ENCODE results near the gene JSRP1.

The JSRP1 gene

GRCh38 chr19:2268861-2269243, 12.6 kb upstream of the JSRP1 start:
- no CpG with 5 or more reads among the region's 19 CpGs for WGBS (ENCODE audit: extremely low coverage, insufficient coverage, low lambda C conversion rate)
- DNase-seq = no peak

DNA sequence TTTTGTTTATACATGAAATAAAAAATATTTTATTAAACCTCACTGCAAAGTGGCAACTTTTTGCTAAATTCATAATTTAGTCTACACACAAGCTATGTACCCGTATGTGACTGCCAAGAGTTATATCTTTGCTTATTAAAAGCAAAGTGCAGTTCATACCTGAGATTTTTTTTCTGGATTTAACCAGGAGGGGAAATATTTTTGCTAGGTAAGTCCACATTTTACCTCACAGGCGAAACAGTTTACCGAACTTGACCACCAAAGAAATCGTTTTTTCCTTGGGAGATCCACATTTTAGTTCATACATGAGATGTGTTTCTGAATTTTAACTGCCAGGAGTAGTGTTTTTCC, 12.2 kb upstream of the JSRP1 start:
- no peak overlapping the region for H3K18ac ChIP-seq (ENCODE audit: low read length)
- no peak overlapping the region for H3K4me3 ChIP-seq (ENCODE audit: low read length)
- H2BK120ac ChIP-seq (ENCODE audit: low read depth, low read length) = no peak overlapping the region
- no peak overlapping the region for H3K4me2 ChIP-seq (ENCODE audit: low read length)
- H3K79me1 ChIP-seq (ENCODE audit: low read length) = peaks cover 2% of the 10 kb centered on the region
- H3K9ac ChIP-seq (ENCODE audit: low read length) = no peak overlapping the region
- no peak overlapping the region for H3K4ac ChIP-seq (ENCODE audit: low read depth, low read length)
- WGBS (ENCODE audit: extremely low coverage, insufficient coverage, low lambda C conversion rate) = no CpG with 5 or more reads among the region's 4 CpGs
- H3K23ac ChIP-seq (ENCODE audit: low read length) = no peak overlapping the region
- no peak overlapping the region for H3K56ac ChIP-seq (ENCODE audit: low read length)
- H2BK5ac ChIP-seq (ENCODE audit: low read length) = no peak overlapping the region
- no peaks in the 10 kb centered on the region for H3K4me1 ChIP-seq (ENCODE audit: control insufficient read depth, low read depth, low read length)
- H3K27me3 ChIP-seq (ENCODE audit: insufficient read depth, low read length, poor library complexity) = no peaks in the 10 kb centered on the region
- no peak overlapping the region for H2BK15ac ChIP-seq (replicated peaks; ENCODE audit: low read depth)
- no peak overlapping the region for H4K8ac ChIP-seq (ENCODE audit: low read depth, low read length)
- no peak overlapping the region for H2AK5ac ChIP-seq (ENCODE audit: low read length)
- no peak for DNase-seq
- peaks cover 5% of the 10 kb centered on the region for H3K36me3 ChIP-seq (ENCODE audit: control insufficient read depth, insufficient read depth, low read length)
- no peak overlapping the region for H3K27ac ChIP-seq (ENCODE audit: low read depth, low read length)
- H3K79me2 ChIP-seq (ENCODE audit: control insufficient read depth, insufficient read depth, low read length) = peaks cover 32% of the 10 kb centered on the region
- no peak overlapping the region for H4K5ac ChIP-seq (ENCODE audit: low read length)

More at GRCh38 chr19:2268861-2269243, 12.6 kb upstream of the JSRP1 start:
- no peak overlapping the region for H4K8ac ChIP-seq (ENCODE audit: low read depth, low read length)
- no peak overlapping the region for H2BK5ac ChIP-seq (ENCODE audit: low read length)
- H3K79me1 ChIP-seq (ENCODE audit: low read length) = peaks cover 2% of the 10 kb centered on the region
- H3K4me3 ChIP-seq (ENCODE audit: low read length) = peak overlapping the region; percentile 79
- peak overlapping the region; percentile 91 for H3K56ac ChIP-seq (ENCODE audit: low read length)
- no peak overlapping the region for H2BK120ac ChIP-seq (ENCODE audit: low read depth, low read length)
- peaks cover 5% of the 10 kb centered on the region for H3K36me3 ChIP-seq (ENCODE audit: control insufficient read depth, insufficient read depth, low read length)
- H3K4me1 ChIP-seq (ENCODE audit: control insufficient read depth, low read depth, low read length) = no peaks in the 10 kb centered on the region
- no peaks in the 10 kb centered on the region for H3K27me3 ChIP-seq (ENCODE audit: insufficient read depth, low read length, poor library complexity)
- H3K4me2 ChIP-seq (ENCODE audit: low read length) = peak overlapping the region; percentile 56
- H3K18ac ChIP-seq (ENCODE audit: low read length) = no peak overlapping the region
- H3K27ac ChIP-seq (ENCODE audit: low read depth, low read length) = no peak overlapping the region
- no peak overlapping the region for H3K23ac ChIP-seq (ENCODE audit: low read length)
- H3K4ac ChIP-seq (ENCODE audit: low read depth, low read length) = no peak overlapping the region
- H4K5ac ChIP-seq (ENCODE audit: low read length) = no peak overlapping the region
- H2AK5ac ChIP-seq (ENCODE audit: low read length) = no peak overlapping the region
- H3K79me2 ChIP-seq (ENCODE audit: control insufficient read depth, insufficient read depth, low read length) = peaks cover 32% of the 10 kb centered on the region
- no peak overlapping the region for H2BK15ac ChIP-seq (replicated peaks; ENCODE audit: low read depth)
- peak overlapping the region; percentile 89 for H3K9ac ChIP-seq (ENCODE audit: low read length)

DNA sequence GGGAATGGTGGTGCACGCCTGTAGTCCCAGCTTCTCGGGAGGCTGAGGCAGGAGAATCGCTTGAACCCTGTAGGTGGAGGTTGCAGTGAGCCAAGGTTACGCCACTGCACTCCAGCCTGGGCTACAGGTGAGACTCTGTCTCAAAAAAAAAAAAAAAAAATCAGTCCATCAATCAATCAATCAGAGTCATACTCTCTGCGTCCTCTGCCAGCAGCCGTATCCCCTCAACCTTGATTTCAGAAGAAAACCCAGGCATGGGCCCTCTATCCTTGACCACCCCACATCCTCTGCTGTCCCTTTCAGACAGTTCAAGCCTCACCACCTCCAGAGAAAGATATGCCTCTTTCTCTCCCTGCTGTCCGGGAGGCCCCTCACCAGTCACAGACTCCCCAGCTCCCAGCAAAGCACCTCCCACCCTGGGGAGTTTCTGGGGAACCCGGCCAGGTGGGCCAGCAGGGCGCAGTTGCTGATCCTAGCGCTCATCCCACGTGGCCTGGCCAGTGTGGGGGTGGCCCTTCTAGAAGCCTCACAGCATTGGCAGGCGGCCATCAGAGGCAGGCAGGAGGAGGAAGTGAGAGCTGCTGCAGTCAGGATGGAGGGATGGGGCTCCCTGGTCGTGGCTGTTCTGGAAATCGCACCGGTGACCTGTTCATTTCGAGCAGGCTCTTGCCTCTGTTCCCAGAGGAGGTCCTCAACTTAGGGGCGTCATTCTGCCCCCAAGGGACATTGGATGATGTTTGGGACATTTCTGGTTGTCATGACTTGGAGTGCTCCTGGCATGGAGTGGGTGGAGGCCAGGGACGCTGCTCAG, 10.2 kb upstream of the JSRP1 start:
- no peak for DNase-seq
- no CpG with 5 or more reads among the region's 18 CpGs for WGBS (ENCODE audit: extremely low coverage, insufficient coverage, low lambda C conversion rate)

DNA sequence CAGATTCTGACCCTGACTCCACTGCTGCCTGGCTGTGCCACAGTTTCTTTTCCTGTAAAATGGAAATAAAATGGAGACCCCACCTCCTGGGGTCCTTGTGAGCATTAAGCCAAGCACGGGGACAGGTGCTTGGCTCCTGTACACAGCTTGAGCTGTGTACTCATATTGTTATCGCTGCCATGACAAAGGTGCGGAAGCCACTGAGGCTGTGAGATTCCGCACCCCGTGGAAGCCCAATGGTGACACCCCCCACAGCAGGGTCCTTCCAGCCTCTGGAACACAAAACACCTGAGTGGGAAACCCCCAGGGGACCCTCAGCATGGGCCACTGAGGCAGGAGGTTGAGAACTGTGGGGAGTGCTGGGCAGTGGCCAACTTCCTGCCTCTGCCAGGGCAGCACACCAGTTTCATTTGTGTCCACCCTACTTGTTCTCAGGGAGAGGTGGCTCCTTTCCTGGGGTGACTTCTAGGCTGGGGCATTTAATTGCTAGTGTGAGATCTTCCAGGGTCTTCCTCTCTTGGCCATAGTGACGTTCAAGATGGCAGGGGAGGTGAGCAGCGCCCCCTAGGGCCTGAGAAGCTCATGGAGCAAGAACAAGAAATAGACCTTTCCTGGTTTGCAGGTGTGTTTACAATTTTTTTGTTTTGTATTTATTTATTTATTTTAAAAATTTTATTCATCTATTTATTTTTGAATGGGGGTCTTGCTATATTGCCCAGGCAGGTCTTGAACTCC, 5.4 kb upstream of the JSRP1 start:
- H3K4me2 ChIP-seq (ENCODE audit: low read length) = no peak overlapping the region
- no peaks in the 10 kb centered on the region for H3K36me3 ChIP-seq (ENCODE audit: control insufficient read depth, insufficient read depth, low read length)
- no peak overlapping the region for H3K56ac ChIP-seq (ENCODE audit: low read length)
- no peak overlapping the region for H3K4ac ChIP-seq (ENCODE audit: low read depth, low read length)
- no peak overlapping the region for H3K4me3 ChIP-seq (ENCODE audit: low read length)
- H3K27me3 ChIP-seq (ENCODE audit: insufficient read depth, low read length, poor library complexity) = no peaks in the 10 kb centered on the region
- DNase-seq = peak; percentile 51
- H4K8ac ChIP-seq (ENCODE audit: low read depth, low read length) = no peak overlapping the region
- no peak overlapping the region for H3K27ac ChIP-seq (ENCODE audit: low read depth, low read length)
- H3K79me1 ChIP-seq (ENCODE audit: low read length) = no peaks in the 10 kb centered on the region
- no CpG with 5 or more reads among the region's 7 CpGs for WGBS (ENCODE audit: extremely low coverage, insufficient coverage, low lambda C conversion rate)
- H3K18ac ChIP-seq (ENCODE audit: low read length) = no peak overlapping the region
- no peaks in the 10 kb centered on the region for H3K4me1 ChIP-seq (ENCODE audit: control insufficient read depth, low read depth, low read length)
- H4K5ac ChIP-seq (ENCODE audit: low read length) = no peak overlapping the region
- H3K23ac ChIP-seq (ENCODE audit: low read length) = no peak overlapping the region
- no peak overlapping the region for H3K9ac ChIP-seq (ENCODE audit: low read length)
- no peak overlapping the region for H2AK5ac ChIP-seq (ENCODE audit: low read length)
- no peak overlapping the region for H2BK15ac ChIP-seq (replicated peaks; ENCODE audit: low read depth)
- H3K79me2 ChIP-seq (ENCODE audit: control insufficient read depth, insufficient read depth, low read length) = no peaks in the 10 kb centered on the region
- no peak overlapping the region for H2BK5ac ChIP-seq (ENCODE audit: low read length)
- no peak overlapping the region for H2BK120ac ChIP-seq (ENCODE audit: low read depth, low read length)

More for the DNA sequence above, 10.2 kb upstream of the JSRP1 start:
- Histone ChIP-seq H2AK5ac (ENCODE audit: low read length) (no peak overlapping the region), H2BK5ac (ENCODE audit: low read length) (no peak overlapping the region), H3K4me3 (ENCODE audit: low read length) (no peak overlapping the region), H3K4me1 (ENCODE audit: control insufficient read depth, low read depth, low read length) (no peaks in the 10 kb centered on the region), H4K8ac (ENCODE audit: low read depth, low read length) (no peak overlapping the region), H3K9ac (ENCODE audit: low read length) (no peak overlapping the region), H4K5ac (ENCODE audit: low read length) (no peak overlapping the region), H3K4ac (ENCODE audit: low read depth, low read length) (no peak overlapping the region), H3K36me3 (ENCODE audit: control insufficient read depth, insufficient read depth, low read length) (no peaks in the 10 kb centered on the region), H3K79me2 (ENCODE audit: control insufficient read depth, insufficient read depth, low read length) (peaks cover 20% of the 10 kb centered on the region), H3K27ac (ENCODE audit: low read depth, low read length) (no peak overlapping the region), H2BK120ac (ENCODE audit: low read depth, low read length) (no peak overlapping the region), H3K56ac (ENCODE audit: low read length) (peak overlapping the region; percentile 15), H3K79me1 (ENCODE audit: low read length) (no peaks in the 10 kb centered on the region), H3K27me3 (ENCODE audit: insufficient read depth, low read length, poor library complexity) (no peaks in the 10 kb centered on the region), H3K4me2 (ENCODE audit: low read length) (no peak overlapping the region), H3K18ac (ENCODE audit: low read length) (no peak overlapping the region), H3K23ac (ENCODE audit: low read length) (peak overlapping the region; percentile 66), H2BK15ac (replicated peaks; ENCODE audit: low read depth) (no peak overlapping the region)

GRCh38 chr19:2260341-2260805, 4.2 kb upstream of the JSRP1 start:
- Histone ChIP-seq H3K9ac (ENCODE audit: low read length) (no peak overlapping the region), H3K56ac (ENCODE audit: low read length) (no peak overlapping the region), H3K4ac (ENCODE audit: low read depth, low read length) (no peak overlapping the region), H3K18ac (ENCODE audit: low read length) (no peak overlapping the region), H3K4me2 (ENCODE audit: low read length) (no peak overlapping the region), H3K4me3 (ENCODE audit: low read length) (no peak overlapping the region), H2BK5ac (ENCODE audit: low read length) (no peak overlapping the region), H3K4me1 (ENCODE audit: control insufficient read depth, low read depth, low read length) (no peaks in the 10 kb centered on the region), H2AK5ac (ENCODE audit: low read length) (no peak overlapping the region), H3K23ac (ENCODE audit: low read length) (no peak overlapping the region), H4K8ac (ENCODE audit: low read depth, low read length) (no peak overlapping the region), H2BK120ac (ENCODE audit: low read depth, low read length) (no peak overlapping the region), H3K79me1 (ENCODE audit: low read length) (no peaks in the 10 kb centered on the region), H3K36me3 (ENCODE audit: control insufficient read depth, insufficient read depth, low read length) (no peaks in the 10 kb centered on the region), H4K5ac (ENCODE audit: low read length) (no peak overlapping the region), H3K79me2 (ENCODE audit: control insufficient read depth, insufficient read depth, low read length) (no peaks in the 10 kb centered on the region), H2BK15ac (replicated peaks; ENCODE audit: low read depth) (no peak overlapping the region), H3K27ac (ENCODE audit: low read depth, low read length) (no peak overlapping the region), H3K27me3 (ENCODE audit: insufficient read depth, low read length, poor library complexity) (no peaks in the 10 kb centered on the region)
- DNase-seq = no peak
- no CpG with 5 or more reads among the region's 11 CpGs for WGBS (ENCODE audit: extremely low coverage, insufficient coverage, low lambda C conversion rate)
